ENCODE measurements around the gene RBM19. TPM values are rescaled to one million over a fixed set of nuclear protein-coding genes. Genes with fewer than 3 reads are reported as not detected.

Gene RBM19
- total RNA-seq, 1 donor from 2014 or later, result 18.4 TPM

- DNase-seq, result no peak
These were observed 86.5 kb downstream of the RBM19 start for GRCh38 chr12:113879658-113880057.

- no peak for DNase-seq
These were observed 88.5 kb downstream of the RBM19 start for GRCh38 chr12:113877607-113878006.

- no peak for DNase-seq
These were observed 90.0 kb downstream of the RBM19 start for GRCh38 chr12:113876160-113876559.

GRCh38 chr12:113875691-113876090 lies 90.4 kb downstream of the RBM19 start:
- no peak for DNase-seq

- DNase-seq, result no peak
These were observed 91.0 kb downstream of the RBM19 start for GRCh38 chr12:113874999-113875561.

GRCh38 chr12:113874326-113874725 lies 91.8 kb downstream of the RBM19 start:
- DNase-seq, result no peak

- DNase-seq, result no peak
These were observed 92.4 kb downstream of the RBM19 start for GRCh38 chr12:113873740-113874139.

GRCh38 chr12:113870890-113871289 lies 95.2 kb downstream of the RBM19 start:
- DNase-seq, result no peak

GRCh38 chr12:113870035-113870434 lies 96.1 kb downstream of the RBM19 start:
- no peak for DNase-seq

- no peak for DNase-seq
These were observed 97.8 kb downstream of the RBM19 start for GRCh38 chr12:113868365-113868764.

GRCh38 chr12:113867258-113867657 lies 98.9 kb downstream of the RBM19 start:
- DNase-seq, result no peak

- no peak for DNase-seq
These were observed 99.6 kb downstream of the RBM19 start for GRCh38 chr12:113866496-113866895.

GRCh38 chr12:113863455-113863845 lies 102.7 kb downstream of the RBM19 start:
- no peak for DNase-seq

- no peak for DNase-seq
These were observed 103.3 kb downstream of the RBM19 start for GRCh38 chr12:113862590-113863454.

GRCh38 chr12:113861708-113862312 lies 104.3 kb downstream of the RBM19 start:
- no peak for DNase-seq

GRCh38 chr12:113860950-113861349 lies 105.2 kb downstream of the RBM19 start:
- DNase-seq, result no peak

- DNase-seq, result no peak
These were observed 105.9 kb downstream of the RBM19 start for GRCh38 chr12:113860059-113860820.

GRCh38 chr12:113858841-113859386 lies 107.2 kb downstream of the RBM19 start:
- no peak for DNase-seq

GRCh38 chr12:113857371-113857770 lies 108.8 kb downstream of the RBM19 start:
- DNase-seq, result no peak

GRCh38 chr12:113855998-113856397 lies 110.1 kb downstream of the RBM19 start:
- DNase-seq, result no peak

- DNase-seq, result no peak
These were observed 111.6 kb downstream of the RBM19 start for GRCh38 chr12:113854385-113855142.

- no peak for DNase-seq
These were observed 112.6 kb downstream of the RBM19 start for GRCh38 chr12:113853491-113853890.

Data from occipital lobe (tissue), 2 donors.